ENCODE measurements around the gene BRD9. TPM values are rescaled to one million over a fixed set of nuclear protein-coding genes. Genes with fewer than 3 reads are reported as not detected.
"Not testable (repeated sequence)": the region's sequence is repeated elsewhere in the genome, so short reads cannot be mapped to it uniquely, and the experiment has no call there.

BRD9 gene
- total and polyA plus RNA-seq, 2 of the 4 experiments (the other 2 are of a cell fraction): 22.0 to 43.4 TPM

GRCh38 chr5:843926-844325 lies 48.7 kb downstream of the BRD9 start:
- not testable (repeated sequence) for H3K9ac ChIP-seq (ENCODE audit: low read depth, low read length); H3K9me3 ChIP-seq (ENCODE audit: control insufficient read depth, insufficient read depth, low read length)

GRCh38 chr5:843371-843770 lies 49.2 kb downstream of the BRD9 start:
- ATAC-seq (ENCODE audit: low read depth); H3K23ac ChIP-seq (ENCODE audit: low read depth, low read length); dilution Hi-C loops (cut with HindIII; ENCODE audit: low sequenced_read_pairs, unreplicated experiment); H4K8ac ChIP-seq (ENCODE audit: low read depth in 2 of 2, low read length in 2 of 2); H2BK15ac ChIP-seq (ENCODE audit: low read depth, low read length); H4K91ac ChIP-seq (ENCODE audit: insufficient read depth, low read depth, low read length); H3K4me2 ChIP-seq (ENCODE audit: low read depth, low read length); CTCF ChIA-PET; H3K4me3 ChIP-seq (ENCODE audit: insufficient read depth, low read depth, low read length); H3K56ac ChIP-seq (ENCODE audit: extremely low read depth, insufficient read depth, low read length); H4K5ac ChIP-seq (ENCODE audit: low read depth, low read length); DNase-seq; H3K79me1 ChIP-seq (ENCODE audit: low read depth in 1 of 2, low read length in 2 of 2); H3K9me3 ChIP-seq (ENCODE audit: control insufficient read depth, insufficient read depth, low read length); H2AK9ac ChIP-seq (replicated peaks; ENCODE audit: low read depth, low read length, poor library complexity); in situ Hi-C loops (cut with MboI; ENCODE audit: low sequenced_read_pairs); H2AFZ ChIP-seq (replicated peaks; ENCODE audit: low read length, poor library complexity); H3K4ac ChIP-seq (ENCODE audit: low read depth, low read length); H3K14ac ChIP-seq (replicated peaks; ENCODE audit: low read depth, low read length); H3K9me1 ChIP-seq (ENCODE audit: insufficient read depth, low read length); H4K20me1 ChIP-seq (ENCODE audit: insufficient read depth, low read length); H3K36me3 ChIP-seq (ENCODE audit: control insufficient read depth, insufficient read depth, low read length); H3K27me3 ChIP-seq (ENCODE audit: control insufficient read depth, insufficient read depth, low read length); H2BK5ac ChIP-seq (ENCODE audit: low read depth, low read length, poor library complexity, severe bottlenecking); H2BK120ac ChIP-seq (ENCODE audit: low read depth, low read length); H3K4me1 ChIP-seq (ENCODE audit: control insufficient read depth, insufficient read depth, low read length); H3K27ac ChIP-seq (ENCODE audit: insufficient read depth, low read length); H2BK20ac ChIP-seq (ENCODE audit: low read depth, low read length); BruUV-seq (replicated peaks); H3K18ac ChIP-seq (ENCODE audit: low read depth, low read length); POLR2A ChIA-PET (ENCODE audit: unreplicated experiment); H2AK5ac ChIP-seq (ENCODE audit: low read depth, low read length); intact Hi-C loops (cut with micrococcal nuclease); H3K9ac ChIP-seq (ENCODE audit: low read depth, low read length): not testable (repeated sequence)
- WGBS, 2 experiments (ENCODE audit: extremely low coverage in 2 of 2, insufficient read length in 1 of 2): no CpG with 5 or more reads among the region's 26 CpGs

More at GRCh38 chr5:843926-844325, 48.7 kb downstream of the BRD9 start:
- H2BK120ac ChIP-seq (ENCODE audit: low read depth, low read length); H2BK20ac ChIP-seq (ENCODE audit: low read depth, low read length); intact Hi-C loops (cut with micrococcal nuclease); H2AK5ac ChIP-seq (ENCODE audit: low read depth, low read length); H3K18ac ChIP-seq (ENCODE audit: low read depth, low read length); H4K91ac ChIP-seq (ENCODE audit: insufficient read depth, low read depth, low read length); H3K4me2 ChIP-seq (ENCODE audit: low read depth, low read length); H4K5ac ChIP-seq (ENCODE audit: low read depth, low read length); H2BK15ac ChIP-seq (ENCODE audit: low read depth, low read length); H2BK5ac ChIP-seq (ENCODE audit: low read depth, low read length, poor library complexity, severe bottlenecking); H3K27me3 ChIP-seq (ENCODE audit: control insufficient read depth, insufficient read depth, low read length); H4K20me1 ChIP-seq (ENCODE audit: insufficient read depth, low read length); DNase-seq; H3K4me3 ChIP-seq (ENCODE audit: insufficient read depth, low read depth, low read length); H3K56ac ChIP-seq (ENCODE audit: extremely low read depth, insufficient read depth, low read length); ATAC-seq (ENCODE audit: low read depth); dilution Hi-C loops (cut with HindIII; ENCODE audit: low sequenced_read_pairs, unreplicated experiment); H3K79me1 ChIP-seq (ENCODE audit: low read depth in 1 of 2, low read length in 2 of 2); H4K8ac ChIP-seq (ENCODE audit: low read depth in 2 of 2, low read length in 2 of 2); H3K4ac ChIP-seq (ENCODE audit: low read depth, low read length); BruUV-seq (replicated peaks); H3K4me1 ChIP-seq (ENCODE audit: control insufficient read depth, insufficient read depth, low read length); H3K23ac ChIP-seq (ENCODE audit: low read depth, low read length); H2AK9ac ChIP-seq (replicated peaks; ENCODE audit: low read depth, low read length, poor library complexity); H3K27ac ChIP-seq (ENCODE audit: insufficient read depth, low read length); H3K9me1 ChIP-seq (ENCODE audit: insufficient read depth, low read length); H2AFZ ChIP-seq (replicated peaks; ENCODE audit: low read length, poor library complexity); CTCF ChIA-PET; H3K36me3 ChIP-seq (ENCODE audit: control insufficient read depth, insufficient read depth, low read length); H3K14ac ChIP-seq (replicated peaks; ENCODE audit: low read depth, low read length); in situ Hi-C loops (cut with MboI; ENCODE audit: low sequenced_read_pairs); POLR2A ChIA-PET (ENCODE audit: unreplicated experiment): not testable (repeated sequence)
- 80% methylated on average over 8 of the region's 22 CpGs; no CpG with 5 or more reads in 1 of the 2 experiments for WGBS, 2 experiments (ENCODE audit: extremely low coverage in 2 of 2, insufficient read length in 1 of 2)

Data from IMR-90 (cell line).